Panc1 (cell line): ENCODE results near the gene HNRNPF. TPM values are rescaled to one million over a fixed set of nuclear protein-coding genes. Genes with fewer than 3 reads are reported as not detected.

Source experiments
- ATAC-seq: fragments of 200-7000 bp; cut with Tn5 transposase; 2 replicates; pipeline ENCODE4 v1.9.1; 2020; ENCODE audit warnings: mild to moderate bottlenecking, moderate library complexity
- BruUV-seq: library from RNA; stranded (reverse); fragments of 400-500 nt; replicated peaks from 2 replicates; lab custom pipeline; 2021; lab: Mats Ljungman, UMichigan
- CTCF ChIA-PET: fragments of 300-600 bp; sonication (Branson Sonifier 250); formaldehyde crosslinking; loops from one replicate; lab custom pipeline; 2022; ENCODE audit warnings: antibody characterized with exemption; lab: Charles Lee
- POLR2A ChIA-PET: fragments of 300-600 bp; sonication (Branson Sonifier 250); formaldehyde crosslinking; loops from one replicate; lab custom pipeline; 2022; ENCODE audit warnings: antibody characterized with exemption; lab: Charles Lee
- DNase-seq: peaks from one replicate; pipeline ENCODE4 v3.0.0-alpha.2; 2010; ENCODE audit warnings: low read depth, low spot score
- H3K27ac ChIP-seq: 2 replicates; pipeline ENCODE4 v1.5.1; 2011; ENCODE audit warnings: mild to moderate bottlenecking, low read length, inconsistent platforms
- H3K27me3 ChIP-seq: fragments of 200-500 bp; sonication (Bioruptor generic); 2 replicates; pipeline ENCODE4 v1.6.0; 2014; ENCODE audit warnings: low read length, inconsistent platforms; ENCODE audit not compliant: control insufficient read depth, insufficient read depth
- H3K36me3 ChIP-seq: fragments of 200-500 bp; sonication (Bioruptor generic); 2 replicates; pipeline ENCODE4 v1.5.1; 2014; ENCODE audit warnings: inconsistent platforms, mild to moderate bottlenecking, low read length, moderate library complexity; ENCODE audit not compliant: control insufficient read depth, insufficient read depth
- H3K4me1 ChIP-seq: 2 replicates; pipeline ENCODE4 v1.5.1; 2011; ENCODE audit warnings: inconsistent platforms, mild to moderate bottlenecking, low read length, moderate library complexity; ENCODE audit not compliant: control insufficient read depth, insufficient read depth
- H3K4me3 ChIP-seq, 2 experiments: 2 replicates each; pipeline ENCODE4 v1.5.1; 2011 to 2012; ENCODE audit warnings: low read depth in 2 of 2, low read length in 2 of 2, mild to moderate bottlenecking in 2 of 2, inconsistent platforms in 1 of 2, moderate library complexity in 1 of 2
- H3K9me3 ChIP-seq: fragments of 200-500 bp; sonication (Bioruptor generic); 2 replicates; pipeline ENCODE4 v1.5.1; 2014; ENCODE audit warnings: low read depth, mild to moderate bottlenecking, inconsistent platforms, low read length, moderate library complexity; ENCODE audit not compliant: control insufficient read depth, insufficient read depth
- CTCF ChIP-seq: fragments of 450-650 bp; IDR thresholded peaks from 2 replicates; pipeline ENCODE4 v1.5.1; 2017; ENCODE audit warnings: mild to moderate bottlenecking
- POLR2AphosphoS5 ChIP-seq: IDR thresholded peaks from 2 replicates; pipeline ENCODE4 v1.6.1; 2012; ENCODE audit warnings: mild to moderate bottlenecking, low read depth, low read length, moderate library complexity
- REST ChIP-seq, 2 experiments: IDR thresholded peaks; 2 replicates each; pipeline ENCODE4 v1.6.1; 2011 to 2012; ENCODE audit warnings: low read depth in 2 of 2, control low read depth in 1 of 2, low read length in 1 of 2, mild to moderate bottlenecking in 1 of 2, moderate library complexity in 1 of 2; ENCODE audit not compliant: insufficient read depth in 1 of 2
- SIN3A ChIP-seq: IDR thresholded peaks from 2 replicates; pipeline ENCODE4 v1.6.1; 2012; ENCODE audit warnings: low read depth, mild to moderate bottlenecking, low read length, moderate library complexity, borderline replicate concordance; ENCODE audit not compliant: insufficient read depth
- TCF7L2 ChIP-seq: IDR thresholded peaks from 2 replicates; pipeline ENCODE4 v1.6.1; 2011; ENCODE audit warnings: mild to moderate bottlenecking, low read depth, low read length, inconsistent platforms
- in situ Hi-C: cut with HindIII; loops from 2 replicates; pipeline ENCODE4 v1.10.0; 2016; ENCODE audit warnings: low sequenced_read_pairs, low pct_unique_long_range_greater_than_20kb
- intact Hi-C: fragments of 100-400 bp; cut with micrococcal nuclease; formaldehyde crosslinking; loops from one replicate; pipeline ENCODE4 v1.10.0; 2022; ENCODE audit not compliant: unreplicated experiment
- total RNA-seq: library from RNA; stranded (reverse); gene quantifications from one replicate; pipeline ENCODE4 v1.2.1, GENCODE V29; 2021; ENCODE audit not compliant: unreplicated experiment

HNRNPF gene
- total RNA-seq, 1 experiment from 2014 or later, result 466 TPM

- intact Hi-C loops (no loop called here), in situ Hi-C loops (no loop called here)
- Histone ChIP-seq H3K4me3 (no peak overlapping the region), H3K27ac (peak overlapping the region; percentile 67; the same call in 1 of the 2 replicates), H3K9me3 (no peaks in the 10 kb centered on the region), H3K36me3 (peaks cover 2% of the 10 kb centered on the region), H3K4me1 (peaks cover 9% of the 10 kb centered on the region), H3K27me3 (no peaks in the 10 kb centered on the region)
- TF ChIP-seq SIN3A (no peak), REST (IDR thresholded peaks at IDR 0.05; ENCODE audit: insufficient read depth in 1 of 2, low read depth in 2 of 2, low read length in 1 of 2) (no peak), POLR2AphosphoS5 (no peak), TCF7L2 (no peak), CTCF (no peak)
- DNase-seq (no peak), ATAC-seq (0 out of 2 replicates have a peak, but pooled peaks have one; percentile 36)
- ChIA-PET CTCF (interaction anchor here (0.5 kb wide), 1 partner anchor 82 kb away, joined by 3 read pairs; no protein-coding TSS in a partner anchor), POLR2A (interaction anchor here (0.6 to 0.9 kb wide), 5 partner anchors 7 to 117 kb away, joined by 4 to 8 read pairs (median 6); no protein-coding TSS in a partner anchor)
- BruUV-seq, result no TSS peak
Observed at GRCh38 chr10:43380610-43381222, 28.3 kb downstream of the HNRNPF start.

- no peaks in the 10 kb centered on the region; the same call in 1 of the 2 replicates for H3K4me1 ChIP-seq
- in situ Hi-C loops, result no loop called here
- DNase-seq, result no peak
Observed at GRCh38 chr10:43377424-43377883, 31.5 kb downstream of the HNRNPF start.

More at GRCh38 chr10:43377424-43377883, 31.5 kb downstream of the HNRNPF start:
- ATAC-seq, result peak; percentile 55; the same call in 1 of the 2 replicates
- ChIA-PET POLR2A (no interaction called here), CTCF (interaction anchor here (0.5 kb wide), 1 partner anchor 23 kb away, joined by 12 read pairs; no protein-coding TSS in a partner anchor)
- H3K9me3 ChIP-seq, result no peaks in the 10 kb centered on the region
- no TSS peak for BruUV-seq
- TF ChIP-seq POLR2AphosphoS5 (no peak), SIN3A (no peak), CTCF (no peak), TCF7L2 (no peak), REST (IDR thresholded peaks at IDR 0.05; ENCODE audit: insufficient read depth in 1 of 2, low read depth in 2 of 2, low read length in 1 of 2) (no peak)
- no peak overlapping the region for H3K4me3 ChIP-seq
- intact Hi-C loops, result no loop called here
- H3K27me3 ChIP-seq, result no peaks in the 10 kb centered on the region
- H3K27ac ChIP-seq, result no peak overlapping the region
- no peaks in the 10 kb centered on the region for H3K36me3 ChIP-seq
